ENCODE measurements around the gene NCKAP5.

DNA sequence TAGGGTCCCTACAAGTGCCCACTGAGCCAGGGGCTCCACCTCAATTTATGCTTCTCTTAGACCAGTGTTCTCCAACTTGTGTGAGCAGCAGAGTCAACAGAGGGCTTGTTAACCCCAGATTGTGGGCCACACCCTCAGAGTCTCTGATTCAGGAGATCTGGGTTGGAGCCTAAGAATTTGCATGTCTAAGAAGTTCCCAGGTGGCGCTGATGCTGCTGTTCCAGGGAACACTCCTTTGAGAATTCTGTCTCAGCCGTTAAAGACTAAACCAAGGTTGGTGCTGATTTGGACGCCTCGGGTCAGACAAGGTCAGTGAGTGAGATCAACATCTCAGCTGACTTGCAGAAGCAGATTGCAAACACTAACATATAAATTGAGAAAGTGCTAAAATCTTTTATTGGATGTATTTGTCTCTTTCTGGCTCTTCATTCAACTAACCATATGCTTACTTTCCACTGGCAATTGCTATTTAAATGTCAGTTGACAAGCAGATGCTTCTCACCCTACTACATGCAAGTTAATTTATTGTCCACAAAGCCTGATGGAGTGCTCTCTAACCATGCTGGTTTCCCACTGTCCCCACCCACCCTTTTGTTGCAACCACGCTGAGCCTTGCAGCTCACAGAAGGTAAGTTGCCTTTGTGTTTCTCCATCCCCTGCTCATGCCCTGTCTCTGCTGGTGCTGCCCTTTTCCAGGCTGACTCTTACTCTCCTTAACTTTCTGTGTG, 929.8 kb downstream of the NCKAP5 start:
- TF ChIP-seq ZNF878 (CRISPR knock-in tag; IDR thresholded peaks at IDR 0.05) (no peak), REPIN1 (CRISPR knock-in tag; IDR thresholded peaks at IDR 0.05; ENCODE audit: borderline replicate concordance, low read depth) (no peak), ZNF274 (CRISPR knock-in tag; IDR thresholded peaks at IDR 0.05) (no peak), CEBPB (IDR thresholded peaks at IDR 0.05; ENCODE audit: borderline replicate concordance, low read depth, low read length) (no peak), RARG (CRISPR knock-in tag; IDR thresholded peaks at IDR 0.05; ENCODE audit: low read depth) (no peak), TARDBP (CRISPR knock-in tag; IDR thresholded peaks at IDR 0.05) (no peak)

Measured in HepG2 (cell line).